Loucy (cell line): Measurements from ENCODE around the gene PELI2.

Experiments used
- H2AFZ ChIP-seq: fragments of 200-600 bp; sonication (generic); 2 replicates; pipeline ENCODE4 v1.6.0; 2016; ENCODE audit warnings: antibody characterized with exemption, mild to moderate bottlenecking, low read length, moderate library complexity
- H3F3A ChIP-seq: fragments of 200-600 bp; 2 replicates; pipeline ENCODE4 v1.6.0; 2016; ENCODE audit warnings: antibody characterized with exemption, low read depth, mild to moderate bottlenecking
- H3K27me3 ChIP-seq: fragments of 200-600 bp; sonication (generic); 2 replicates; pipeline ENCODE4 v1.6.1; 2014; ENCODE audit warnings: low read length, mild to moderate bottlenecking; ENCODE audit not compliant: insufficient read depth, poor library complexity, severe bottlenecking
- H3K36me3 ChIP-seq: fragments of 200-600 bp; sonication (generic); 2 replicates; pipeline ENCODE4 v1.6.1; 2016; ENCODE audit warnings: low read length; ENCODE audit not compliant: insufficient read depth
- H3K4me1 ChIP-seq: fragments of 200-600 bp; sonication (generic); 2 replicates; pipeline ENCODE4 v1.5.1; 2014; ENCODE audit warnings: low read length, mild to moderate bottlenecking; ENCODE audit not compliant: insufficient read depth, poor library complexity, severe bottlenecking
- H3K4me2 ChIP-seq: fragments of 200-600 bp; sonication (generic); 2 replicates; pipeline ENCODE4 v1.6.0; 2014; ENCODE audit warnings: antibody characterized with exemption, low read length, low read depth, mild to moderate bottlenecking; ENCODE audit not compliant: poor library complexity, severe bottlenecking
- H3K4me3 ChIP-seq: fragments of 200-600 bp; sonication (generic); 2 replicates; pipeline ENCODE4 v1.5.1; 2014; ENCODE audit warnings: low read length, mild to moderate bottlenecking, mixed read lengths; ENCODE audit not compliant: poor library complexity, severe bottlenecking
- H3K79me2 ChIP-seq: fragments of 200-600 bp; sonication (generic); 2 replicates; pipeline ENCODE4 v1.6.1; 2014; ENCODE audit warnings: low read length; ENCODE audit not compliant: insufficient read depth
- H3K9ac ChIP-seq: fragments of 200-600 bp; sonication (generic); 2 replicates; pipeline ENCODE4 v1.6.0; 2014; ENCODE audit warnings: mild to moderate bottlenecking, low read depth, low read length, moderate library complexity; ENCODE audit not compliant: poor library complexity, severe bottlenecking
- H3K9me2 ChIP-seq: fragments of 200-600 bp; sonication (generic); replicated peaks from 2 replicates; pipeline ENCODE4 v1.6.1; 2016; ENCODE audit warnings: low read depth, low read length, mixed read lengths
- H3K9me3 ChIP-seq: fragments of 200-600 bp; sonication (generic); 2 replicates; pipeline ENCODE4 v1.6.1; 2014; ENCODE audit warnings: mild to moderate bottlenecking, antibody characterized with exemption, low read length, low read depth; ENCODE audit not compliant: insufficient read depth
- H4K20me1 ChIP-seq: fragments of 200-600 bp; sonication (generic); 2 replicates; pipeline ENCODE4 v1.6.0; 2014; ENCODE audit warnings: antibody characterized with exemption, low read length, mild to moderate bottlenecking; ENCODE audit not compliant: insufficient read depth, poor library complexity, severe bottlenecking
- CTCF ChIP-seq: fragments of 200-600 bp; sonication (generic); conservative IDR thresholded peaks from 2 replicates; pipeline ENCODE4 v1.5.1; 2014; ENCODE audit warnings: mild to moderate bottlenecking, antibody characterized with exemption, low read length
- EZH2phosphoT487 ChIP-seq: fragments of 200-600 bp; IDR thresholded peaks from 2 replicates; pipeline ENCODE4 v1.6.1; 2018; ENCODE audit warnings: antibody characterized with exemption, mild to moderate bottlenecking, moderate library complexity, borderline replicate concordance

Gene PELI2

GRCh38 chr14:56333359-56334292 lies 215.4 kb downstream of the PELI2 start:
- H3K4me2 ChIP-seq: peak overlapping the region; percentile 48
- no peaks in the 10 kb centered on the region for H3K9me2 ChIP-seq
- peak overlapping the region; percentile 58 for H3K9ac ChIP-seq
- H3K79me2 ChIP-seq: no peaks in the 10 kb centered on the region
- peak overlapping the region; percentile 11 for H3K4me3 ChIP-seq
- TF ChIP-seq EZH2phosphoT487 (no peak), CTCF (no peak)
- H3F3A ChIP-seq: no peaks in the 10 kb centered on the region; the same call in 1 of the 2 replicates
- H3K9me3 ChIP-seq: no peaks in the 10 kb centered on the region
- H3K4me1 ChIP-seq: peaks cover 54% of the 10 kb centered on the region
- no peaks in the 10 kb centered on the region for H3K27me3 ChIP-seq
- 0 out of 2 replicates have a peak overlapping the region, but pooled peaks have one; percentile 42 for H2AFZ ChIP-seq
- H4K20me1 ChIP-seq: no peaks in the 10 kb centered on the region
- no peaks in the 10 kb centered on the region for H3K36me3 ChIP-seq

- H3K9ac ChIP-seq: no peak overlapping the region
- H3K27me3 ChIP-seq: no peaks in the 10 kb centered on the region
- TF ChIP-seq EZH2phosphoT487 (no peak), CTCF (no peak)
- H4K20me1 ChIP-seq: no peaks in the 10 kb centered on the region
- H3K4me1 ChIP-seq: peaks cover 60% of the 10 kb centered on the region
- H3F3A ChIP-seq: no peaks in the 10 kb centered on the region; the same call in 1 of the 2 replicates
- H3K4me3 ChIP-seq: no peak overlapping the region
- no peak overlapping the region for H2AFZ ChIP-seq
- H3K79me2 ChIP-seq: peaks cover 2% of the 10 kb centered on the region; the same call in 1 of the 2 replicates
- peak overlapping the region; percentile 48 for H3K4me2 ChIP-seq
- H3K36me3 ChIP-seq: no peaks in the 10 kb centered on the region
- H3K9me3 ChIP-seq: no peaks in the 10 kb centered on the region
- no peaks in the 10 kb centered on the region for H3K9me2 ChIP-seq
Measured at GRCh38 chr14:56334458-56334857, 216.2 kb downstream of the PELI2 start.

GRCh38 chr14:56338674-56339073 lies 220.5 kb downstream of the PELI2 start:
- H4K20me1 ChIP-seq: no peaks in the 10 kb centered on the region
- H3K4me3 ChIP-seq: no peak overlapping the region
- H3K9me2 ChIP-seq: no peaks in the 10 kb centered on the region
- no peaks in the 10 kb centered on the region for H3K27me3 ChIP-seq
- no peaks in the 10 kb centered on the region for H3K9me3 ChIP-seq
- H3K36me3 ChIP-seq: no peaks in the 10 kb centered on the region
- no peak for TF ChIP-seq CTCF
- TF ChIP-seq EZH2phosphoT487: no peak
- H2AFZ ChIP-seq: no peak overlapping the region
- peaks cover 74% of the 10 kb centered on the region for H3K4me1 ChIP-seq
- H3K79me2 ChIP-seq: peaks cover 13% of the 10 kb centered on the region; the same call in 1 of the 2 replicates
- peaks cover 30% of the 10 kb centered on the region for H3F3A ChIP-seq
- H3K9ac ChIP-seq: peak overlapping the region; percentile 88
- no peak overlapping the region for H3K4me2 ChIP-seq
